Astrocyte (in vitro differentiated cells and primary cell): ENCODE data around the gene CLIP4. TPM values are rescaled to one million over a fixed set of nuclear protein-coding genes. Genes with fewer than 3 reads are reported as not detected.

Experiments
- DNase-seq: peaks from one replicate; pipeline ENCODE4 v3.0.0-alpha.2; 2010; ENCODE audit warnings: low read depth
- FAIRE-seq: peaks from 2 replicates; lab custom pipeline; 2011; peaks lifted over from hg19 to GRCh38; lab: Jason Lieb, UNC
- H2AFZ ChIP-seq: 2 replicates; pipeline ENCODE4 v1.6.0; 2012; ENCODE audit warnings: low read depth, low read length, inconsistent platforms
- H3K27ac ChIP-seq: 2 replicates; pipeline ENCODE4 v1.5.1; 2011; ENCODE audit warnings: low read depth, low read length, inconsistent platforms
- H3K27me3 ChIP-seq: 2 replicates; pipeline ENCODE4 v1.6.0; 2011; ENCODE audit warnings: low read length, inconsistent platforms; ENCODE audit not compliant: insufficient read depth
- H3K36me3 ChIP-seq: 2 replicates; pipeline ENCODE4 v1.5.1; 2011; ENCODE audit warnings: low read length, inconsistent platforms; ENCODE audit not compliant: insufficient read depth
- H3K4me1 ChIP-seq: 2 replicates; pipeline ENCODE4 v1.5.1; 2011; ENCODE audit warnings: low read length, inconsistent platforms; ENCODE audit not compliant: insufficient read depth
- H3K4me2 ChIP-seq: 2 replicates; pipeline ENCODE4 v1.6.0; 2012; ENCODE audit warnings: low read length, inconsistent platforms
- H3K4me3 ChIP-seq: 2 replicates; pipeline ENCODE4 v1.5.1; 2011; ENCODE audit warnings: low read depth, mild to moderate bottlenecking, low read length, inconsistent platforms; ENCODE audit not compliant: insufficient read depth
- H3K79me2 ChIP-seq: 2 replicates; pipeline ENCODE4 v1.6.0; 2012; ENCODE audit warnings: mild to moderate bottlenecking, low read length, inconsistent platforms; ENCODE audit not compliant: insufficient read depth
- H3K9ac ChIP-seq: 2 replicates; pipeline ENCODE4 v1.6.0; 2012; ENCODE audit warnings: mild to moderate bottlenecking, low read length, inconsistent platforms
- H3K9me3 ChIP-seq: 2 replicates; pipeline ENCODE4 v1.5.1; 2012; ENCODE audit warnings: low read depth, mild to moderate bottlenecking, low read length, inconsistent platforms; ENCODE audit not compliant: insufficient read depth
- H4K20me1 ChIP-seq: 2 replicates; pipeline ENCODE4 v1.6.0; 2012; ENCODE audit warnings: low read length, inconsistent platforms; ENCODE audit not compliant: insufficient read depth
- H3K27ac Mint-ChIP-seq: one replicate; pipeline ENCODE4 v1.8.0; 2021; ENCODE audit warnings: mild to moderate bottlenecking, mixed read lengths; ENCODE audit not compliant: unreplicated experiment
- H3K27me3 Mint-ChIP-seq: one replicate; pipeline ENCODE4 v1.8.0; 2021; ENCODE audit warnings: low read depth, mixed read lengths; ENCODE audit not compliant: unreplicated experiment
- H3K36me3 Mint-ChIP-seq: one replicate; pipeline ENCODE4 v1.8.0; 2021; ENCODE audit warnings: low read depth, mixed read lengths; ENCODE audit not compliant: unreplicated experiment
- H3K4me1 Mint-ChIP-seq: one replicate; pipeline ENCODE4 v1.8.0; 2021; ENCODE audit warnings: low read depth, mixed read lengths; ENCODE audit not compliant: unreplicated experiment
- H3K4me3 Mint-ChIP-seq: one replicate; pipeline ENCODE4 v1.8.0; 2021; ENCODE audit warnings: mild to moderate bottlenecking, moderate library complexity, mixed read lengths; ENCODE audit not compliant: unreplicated experiment
- H3K9me3 Mint-ChIP-seq: one replicate; pipeline ENCODE4 v1.8.0; 2021; ENCODE audit warnings: mild to moderate bottlenecking, mixed read lengths; ENCODE audit not compliant: unreplicated experiment
- EZH2 ChIP-seq: IDR thresholded peaks from 2 replicates; pipeline ENCODE4 v1.6.1; 2012; ENCODE audit warnings: mild to moderate bottlenecking, low read length, inconsistent platforms; ENCODE audit not compliant: insufficient read depth
- total RNA-seq: library from RNA; stranded (reverse); gene quantifications from 2 replicates; pipeline ENCODE4 v1.2.1, GENCODE V29; 2021
- TF ChIP-seq, protein P1 (sequence below): IDR thresholded peaks from 2 replicates; pipeline ENCODE4 v1.5.1; 2011; ENCODE audit warnings: low read depth, mild to moderate bottlenecking, inconsistent platforms, low read length, moderate library complexity; ENCODE audit not compliant: insufficient read depth

Gene CLIP4
- total RNA-seq, 1 donor from 2014 or later, result 18.4 TPM

GRCh38 chr2:29071032-29071975, 43.9 kb upstream of the CLIP4 start:
- Histone ChIP-seq H3K79me2 (no peaks in the 10 kb centered on the region), H3K27me3 (peaks cover 3% of the 10 kb centered on the region), H3K36me3 (no peaks in the 10 kb centered on the region), H3K9me3 (no peaks in the 10 kb centered on the region), H2AFZ (no peak overlapping the region), H4K20me1 (no peaks in the 10 kb centered on the region), H3K9ac (no peak overlapping the region), H3K4me3 (no peak overlapping the region), H3K27ac (no peak overlapping the region), H3K4me2 (no peak overlapping the region), H3K4me1 (no peaks in the 10 kb centered on the region)
- FAIRE-seq (no peak), DNase-seq (no peak)
- H3K4me1 Mint-ChIP-seq, result no peaks in the 10 kb centered on the region
- no peak for TF ChIP-seq EZH2
- TF ChIP-seq, protein P1, sequence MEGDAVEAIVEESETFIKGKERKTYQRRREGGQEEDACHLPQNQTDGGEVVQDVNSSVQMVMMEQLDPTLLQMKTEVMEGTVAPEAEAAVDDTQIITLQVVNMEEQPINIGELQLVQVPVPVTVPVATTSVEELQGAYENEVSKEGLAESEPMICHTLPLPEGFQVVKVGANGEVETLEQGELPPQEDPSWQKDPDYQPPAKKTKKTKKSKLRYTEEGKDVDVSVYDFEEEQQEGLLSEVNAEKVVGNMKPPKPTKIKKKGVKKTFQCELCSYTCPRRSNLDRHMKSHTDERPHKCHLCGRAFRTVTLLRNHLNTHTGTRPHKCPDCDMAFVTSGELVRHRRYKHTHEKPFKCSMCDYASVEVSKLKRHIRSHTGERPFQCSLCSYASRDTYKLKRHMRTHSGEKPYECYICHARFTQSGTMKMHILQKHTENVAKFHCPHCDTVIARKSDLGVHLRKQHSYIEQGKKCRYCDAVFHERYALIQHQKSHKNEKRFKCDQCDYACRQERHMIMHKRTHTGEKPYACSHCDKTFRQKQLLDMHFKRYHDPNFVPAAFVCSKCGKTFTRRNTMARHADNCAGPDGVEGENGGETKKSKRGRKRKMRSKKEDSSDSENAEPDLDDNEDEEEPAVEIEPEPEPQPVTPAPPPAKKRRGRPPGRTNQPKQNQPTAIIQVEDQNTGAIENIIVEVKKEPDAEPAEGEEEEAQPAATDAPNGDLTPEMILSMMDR, result no peak
- H3K36me3 Mint-ChIP-seq, result no peaks in the 10 kb centered on the region
- no peak overlapping the region for H3K4me3 Mint-ChIP-seq
- no peak overlapping the region for H3K27ac Mint-ChIP-seq
- H3K27me3 Mint-ChIP-seq, result peaks cover 35% of the 10 kb centered on the region
- peaks cover 1% of the 10 kb centered on the region for H3K9me3 Mint-ChIP-seq

- peaks cover 3% of the 10 kb centered on the region for H3K27me3 ChIP-seq
- no peak overlapping the region for H3K4me3 ChIP-seq
- H3K4me1 ChIP-seq, result no peaks in the 10 kb centered on the region
- Mint-ChIP-seq H3K27me3 (peaks cover 30% of the 10 kb centered on the region), H3K9me3 (peaks cover 1% of the 10 kb centered on the region), H3K36me3 (no peaks in the 10 kb centered on the region), H3K4me3 (no peak overlapping the region), H3K27ac (no peak overlapping the region), H3K4me1 (no peaks in the 10 kb centered on the region)
- no peaks in the 10 kb centered on the region for H3K36me3 ChIP-seq
- H3K79me2 ChIP-seq, result no peaks in the 10 kb centered on the region
- H2AFZ ChIP-seq, result no peak overlapping the region
- no peak overlapping the region for H3K4me2 ChIP-seq
- H3K27ac ChIP-seq, result no peak overlapping the region
- FAIRE-seq (no peak), DNase-seq (no peak)
- TF ChIP-seq, protein P1, result no peak
- TF ChIP-seq EZH2, result no peak
- H3K9ac ChIP-seq, result no peak overlapping the region
- H4K20me1 ChIP-seq, result no peaks in the 10 kb centered on the region
- H3K9me3 ChIP-seq, result no peaks in the 10 kb centered on the region
Measured at GRCh38 chr2:29072251-29072650, 43.0 kb upstream of the CLIP4 start.
